ENCODE data around the gene KLK2. TPM values are rescaled to one million over a fixed set of nuclear protein-coding genes. Genes with fewer than 3 reads are reported as not detected.

KLK2 gene
- total and polyA plus RNA-seq, 2 of the 8 experiments (the other 6 are each of a cell fraction or from before 2014, with no cell fraction given), result 0.20 TPM; not detected in 1

GRCh38 chr19:50829801-50830200 is 43.4 kb upstream of the KLK2 start:
- Histone ChIP-seq H3K4me1 (replicated peaks in 1 of 4; ENCODE audit: control insufficient read depth in 3 of 4, insufficient read depth in 4 of 4, low read length in 3 of 4) (no peaks in the 10 kb centered on the region; a peak in 1 of 7 replicates), H3K27me3 (replicated peaks in 1 of 4; ENCODE audit: control insufficient read depth in 3 of 4, extremely low read depth in 1 of 4, insufficient read depth in 3 of 4, low read length in 3 of 4) (peaks cover 0 to 5% (median under 1%) of the 10 kb centered on the region in 4 experiments; a peak in 4 of 7 replicates), H2BK12ac (ENCODE audit: low read depth, low read length) (0 out of 2 replicates have a peak overlapping the region, but pooled peaks have one; percentile 27), H3K36me3 (ENCODE audit: control insufficient read depth in 2 of 4, insufficient read depth in 4 of 4, low read length in 3 of 4) (no peaks in the 10 kb centered on the region), H3K9me3 (ENCODE audit: insufficient read depth in 2 of 2, low read depth in 1 of 2, low read length in 1 of 2) (no peaks in the 10 kb centered on the region; a peak in 1 of 4 replicates), H3K14ac (ENCODE audit: insufficient read length) (no peak overlapping the region), H4K5ac (ENCODE audit: insufficient read length, low read depth, low read length) (no peak overlapping the region), H4K20me1 (replicated peaks in 1 of 2; ENCODE audit: control insufficient read depth in 1 of 2, insufficient read depth in 2 of 2, low read length in 2 of 2) (no peaks in the 10 kb centered on the region), H3K4ac (replicated peaks; ENCODE audit: insufficient read length, low read depth, low read length) (no peak overlapping the region), H4K91ac (replicated peaks; ENCODE audit: insufficient read length, low read length) (no peak overlapping the region), H2BK20ac (ENCODE audit: low read length) (no peak overlapping the region), H3K27ac (ENCODE audit: low read depth, low read length) (no peak overlapping the region), H2BK15ac (ENCODE audit: low read length) (no peak overlapping the region), H3K56ac (replicated peaks; ENCODE audit: insufficient read length, low read depth, low read length) (no peak overlapping the region), H3K9ac (replicated peaks in 1 of 4; ENCODE audit: extremely low read depth in 1 of 4, low read depth in 3 of 4, low read length in 3 of 4) (no peak overlapping the region), H3K79me1 (ENCODE audit: low read depth, low read length) (no peaks in the 10 kb centered on the region), H2BK120ac (replicated peaks; ENCODE audit: low read depth, low read length) (no peak overlapping the region), H2AFZ (ENCODE audit: low read length) (no peak overlapping the region), H2BK5ac (ENCODE audit: low read depth, low read length) (no peak overlapping the region), H4K8ac (ENCODE audit: extremely low read depth, insufficient read depth, low read length) (no peak overlapping the region), H3K18ac (ENCODE audit: extremely low read depth, low read length) (no peak overlapping the region), H3K4me2 (ENCODE audit: insufficient read depth in 1 of 2, low read depth in 2 of 2, low read length in 2 of 2) (no peak overlapping the region), H3K4me3 (ENCODE audit: extremely low read depth in 1 of 4, insufficient read depth in 2 of 4, low read depth in 3 of 4, low read length in 4 of 4) (no peak overlapping the region), H3K23ac (ENCODE audit: insufficient read length) (no peak overlapping the region), H3K79me2 (ENCODE audit: control insufficient read depth in 1 of 2, insufficient read depth in 2 of 2, low read length in 2 of 2) (no peaks in the 10 kb centered on the region), H3K23me2 (ENCODE audit: low read depth, low read length) (peaks cover 5% of the 10 kb centered on the region; the same call in 1 of the 2 replicates), H2AK5ac (ENCODE audit: low read depth, low read length) (no peak overlapping the region)
- TF ChIP-seq CHD2 (IDR thresholded peaks at IDR 0.05; ENCODE audit: low read length) (no peak), NRF1 (IDR thresholded peaks at IDR 0.05; ENCODE audit: low read depth, low read length) (no peak), EP300 (IDR thresholded peaks at IDR 0.05; ENCODE audit: borderline replicate concordance in 1 of 2, low read depth in 2 of 2, low read length in 2 of 2) (no peak), TBP (IDR thresholded peaks at IDR 0.05; ENCODE audit: low read depth, low read length) (no peak), HDAC6 (IDR thresholded peaks at IDR 0.05; ENCODE audit: low read depth, low read length) (no peak), CREB1 (IDR thresholded peaks at IDR 0.05) (no peak), PHF8 (conservative IDR thresholded peaks at IDR 0.05; ENCODE audit: low read depth, low read length) (no peak), RXRA (IDR thresholded peaks at IDR 0.05; ENCODE audit: insufficient read depth, low read depth, low read length) (no peak), SP2 (IDR thresholded peaks at IDR 0.05; ENCODE audit: low read length) (no peak), RAD21 (IDR thresholded peaks at IDR 0.05 in 1 of 2, conservative IDR thresholded peaks at IDR 0.05 in 1 of 2; ENCODE audit: low read depth in 2 of 2, low read length in 2 of 2) (no peak), ASH2L (IDR thresholded peaks at IDR 0.05; ENCODE audit: low read length) (no peak), CTBP2 (IDR thresholded peaks at IDR 0.05; ENCODE audit: borderline replicate concordance, insufficient read depth, insufficient read length, low read length) (no peak), NANOG (IDR thresholded peaks at IDR 0.05; ENCODE audit: insufficient read depth, low read depth, low read length, poor library complexity, severe bottlenecking) (no peak)
- ChIA-PET POLR2A (ENCODE audit: partially characterized antibody) (interaction anchor here (0.7 to 2.8 kb wide), 8 partner anchors 8 to 37 kb away, joined by 3 to 13 read pairs (median 4); no protein-coding TSS in a partner anchor), CTCF (ENCODE audit: partially characterized antibody) (interaction anchor here (0.8 to 1.8 kb wide), 5 partner anchors 8 to 92 kb away, joined by 3 to 6 read pairs (median 3); no protein-coding TSS in a partner anchor)
- 85% methylated on average over 5 of the region's 5 CpGs; no CpG with 5 or more reads in 1 of the 2 experiments for WGBS, 2 experiments (ENCODE audit: extremely low coverage in 1 of 2, insufficient coverage in 1 of 2, insufficient read length in 1 of 2, insufficient replicate concordance in 2 of 2, low coverage in 1 of 2, low lambda C conversion rate in 2 of 2, missing lambda C conversion rate in 1 of 2)
- FAIRE-seq (no peak), DNase-seq (ENCODE audit: low read depth in 1 of 2, low spot score in 2 of 2) (no peak)
